Suprapubic skin (tissue), 4 donors: Measurements from ENCODE around the gene CD63. TPM values are rescaled to one million over a fixed set of nuclear protein-coding genes. Genes with fewer than 3 reads are reported as not detected.

ENCODE experiments used
- DNase-seq, 2 donors: peaks; one replicate each; pipeline ENCODE4 v3.0.0-alpha.2; 2019; ENCODE audit warnings: low spot score in 2 of 2
- H3K27ac ChIP-seq: fragments of 200-600 bp; sonication (generic); one replicate; pipeline ENCODE4 v1.5.1; 2019
- H3K27me3 ChIP-seq: fragments of 200-600 bp; sonication (generic); one replicate; pipeline ENCODE4 v1.5.1; 2019
- H3K36me3 ChIP-seq: fragments of 200-600 bp; sonication (generic); one replicate; pipeline ENCODE4 v1.5.1; 2019
- H3K4me1 ChIP-seq: fragments of 200-600 bp; sonication (generic); one replicate; pipeline ENCODE4 v1.5.1; 2019
- H3K4me3 ChIP-seq: fragments of 200-600 bp; sonication (generic); one replicate; pipeline ENCODE4 v1.5.1; 2019; ENCODE audit warnings: mild to moderate bottlenecking
- H3K9me3 ChIP-seq: fragments of 200-600 bp; sonication (generic); one replicate; pipeline ENCODE4 v1.5.1; 2019
- CTCF ChIP-seq, 2 donors: fragments of 200-600 bp in 1 of 2; fragments of 450-650 bp in 1 of 2; sonication (generic) in 1 of 2; IDR thresholded peaks; one replicate each; pipeline ENCODE4 v1.5.1; 2016 to 2019; ENCODE audit warnings: antibody characterized with exemption in 2 of 2, mild to moderate bottlenecking in 1 of 2, moderate library complexity in 1 of 2
- EP300 ChIP-seq: sonication (generic); formaldehyde crosslinking; IDR thresholded peaks from one replicate; pipeline ENCODE4 v1.6.1; 2017; ENCODE audit warnings: antibody characterized with exemption
- POLR2A ChIP-seq, 2 donors: fragments of 450-650 bp; IDR thresholded peaks; one replicate each; pipeline ENCODE4 v1.6.1; 2017; ENCODE audit warnings: antibody characterized with exemption in 2 of 2, mild to moderate bottlenecking in 2 of 2, moderate library complexity in 2 of 2
- POLR2AphosphoS5 ChIP-seq, 3 donors: sonication (generic); formaldehyde crosslinking; IDR thresholded peaks; one replicate each; pipeline ENCODE4 v1.6.1; 2017; ENCODE audit warnings: antibody characterized with exemption in 3 of 3
- WGBS: methylation state at CpG from one replicate; pipeline ENCODE4 v1.1.5; 2018; 5-methylcytosine and 5-hydroxymethylcytosine counted together
- total RNA-seq, 4 donors: library from RNA; depleted of rRNA; stranded (reverse); fragments of >200 nt; gene quantifications; one replicate each; pipeline ENCODE4 v1.1.0, GENCODE V29; 2016

The CD63 gene
- total RNA-seq, 4 donors from 2014 or later, result 176 to 303 (median 193) TPM

GRCh38 chr12:55683676-55684075, 45.1 kb downstream of the CD63 start:
- 80% methylated on average over 7 of the region's 7 CpGs for whole genome bisulfite sequencing
- Histone ChIP-seq H3K4me1 (peaks cover 9% of the 10 kb centered on the region), H3K27me3 (peaks cover 12% of the 10 kb centered on the region), H3K9me3 (no peaks in the 10 kb centered on the region), H3K27ac (no peak overlapping the region), H3K4me3 (no peak overlapping the region), H3K36me3 (no peaks in the 10 kb centered on the region)
- DNase-seq, result no peak
- no peak for TF ChIP-seq POLR2A (IDR thresholded peaks at IDR 0.05)
- no peak for TF ChIP-seq CTCF (IDR thresholded peaks at IDR 0.05)
- TF ChIP-seq POLR2AphosphoS5 (IDR thresholded peaks at IDR 0.05), result no peak
- TF ChIP-seq EP300, result no peak

- TF ChIP-seq CTCF (IDR thresholded peaks at IDR 0.05) (no peak), EP300 (no peak), POLR2AphosphoS5 (IDR thresholded peaks at IDR 0.05) (no peak), POLR2A (IDR thresholded peaks at IDR 0.05) (no peak)
- Histone ChIP-seq H3K9me3 (no peaks in the 10 kb centered on the region), H3K4me1 (peaks cover 9% of the 10 kb centered on the region), H3K4me3 (no peak overlapping the region), H3K36me3 (no peaks in the 10 kb centered on the region), H3K27me3 (peaks cover 12% of the 10 kb centered on the region), H3K27ac (no peak overlapping the region)
- WGBS, result 92% methylated on average over 11 of the region's 13 CpGs
- no peak for DNase-seq
Measured at GRCh38 chr12:55682087-55682796, 46.6 kb downstream of the CD63 start.

GRCh38 chr12:55681142-55682077, 47.4 kb downstream of the CD63 start:
- Histone ChIP-seq H3K4me1 (peaks cover 9% of the 10 kb centered on the region), H3K36me3 (no peaks in the 10 kb centered on the region), H3K4me3 (no peak overlapping the region), H3K9me3 (no peaks in the 10 kb centered on the region), H3K27ac (no peak overlapping the region), H3K27me3 (peaks cover 12% of the 10 kb centered on the region)
- no peak for TF ChIP-seq EP300
- peak in 1 of 2 donors; percentile 3 for TF ChIP-seq CTCF (IDR thresholded peaks at IDR 0.05)
- no peak for TF ChIP-seq POLR2AphosphoS5 (IDR thresholded peaks at IDR 0.05)
- no peak for DNase-seq
- 12% methylated on average over 15 of the region's 17 CpGs for WGBS

- H3K27me3 ChIP-seq, result peaks cover 5% of the 10 kb centered on the region
- WGBS, result 85% methylated on average over 5 of the region's 5 CpGs
- DNase-seq, result no peak
Measured at GRCh38 chr12:55679691-55680090, 49.1 kb downstream of the CD63 start.

GRCh38 chr12:55676707-55677106, 52.1 kb downstream of the CD63 start:
- peaks cover 5% of the 10 kb centered on the region for H3K27me3 ChIP-seq
- no peaks in the 10 kb centered on the region for H3K36me3 ChIP-seq
- H3K4me3 ChIP-seq, result no peak overlapping the region
- DNase-seq, result no peak
- H3K9me3 ChIP-seq, result no peaks in the 10 kb centered on the region
- TF ChIP-seq POLR2AphosphoS5 (IDR thresholded peaks at IDR 0.05), result no peak
- no peak for TF ChIP-seq POLR2A (IDR thresholded peaks at IDR 0.05)
- TF ChIP-seq EP300, result no peak
- TF ChIP-seq CTCF (IDR thresholded peaks at IDR 0.05), result no peak
- H3K27ac ChIP-seq, result no peak overlapping the region
- peaks cover 7% of the 10 kb centered on the region for H3K4me1 ChIP-seq
- 60% methylated on average over 6 of the region's 6 CpGs for WGBS

More at GRCh38 chr12:55679691-55680090, 49.1 kb downstream of the CD63 start:
- no peak overlapping the region for H3K4me3 ChIP-seq
- H3K36me3 ChIP-seq, result no peaks in the 10 kb centered on the region
- H3K27ac ChIP-seq, result no peak overlapping the region
- TF ChIP-seq EP300 (no peak), POLR2A (IDR thresholded peaks at IDR 0.05) (no peak)
- no peaks in the 10 kb centered on the region for H3K9me3 ChIP-seq
- peaks cover 9% of the 10 kb centered on the region for H3K4me1 ChIP-seq
